Hippocampal formation (tissue), 2 donors: ENCODE data around the gene LSM12.
"Not testable (repeated sequence)": the region's sequence is repeated elsewhere in the genome, so short reads cannot be mapped to it uniquely, and the experiment has no call there.

ENCODE experiments used
- DNase-seq, 2 donors: peaks; one replicate each; lab custom pipeline; 2025; lab: John Stamatoyannopoulos, UW

The LSM12 gene

DNA sequence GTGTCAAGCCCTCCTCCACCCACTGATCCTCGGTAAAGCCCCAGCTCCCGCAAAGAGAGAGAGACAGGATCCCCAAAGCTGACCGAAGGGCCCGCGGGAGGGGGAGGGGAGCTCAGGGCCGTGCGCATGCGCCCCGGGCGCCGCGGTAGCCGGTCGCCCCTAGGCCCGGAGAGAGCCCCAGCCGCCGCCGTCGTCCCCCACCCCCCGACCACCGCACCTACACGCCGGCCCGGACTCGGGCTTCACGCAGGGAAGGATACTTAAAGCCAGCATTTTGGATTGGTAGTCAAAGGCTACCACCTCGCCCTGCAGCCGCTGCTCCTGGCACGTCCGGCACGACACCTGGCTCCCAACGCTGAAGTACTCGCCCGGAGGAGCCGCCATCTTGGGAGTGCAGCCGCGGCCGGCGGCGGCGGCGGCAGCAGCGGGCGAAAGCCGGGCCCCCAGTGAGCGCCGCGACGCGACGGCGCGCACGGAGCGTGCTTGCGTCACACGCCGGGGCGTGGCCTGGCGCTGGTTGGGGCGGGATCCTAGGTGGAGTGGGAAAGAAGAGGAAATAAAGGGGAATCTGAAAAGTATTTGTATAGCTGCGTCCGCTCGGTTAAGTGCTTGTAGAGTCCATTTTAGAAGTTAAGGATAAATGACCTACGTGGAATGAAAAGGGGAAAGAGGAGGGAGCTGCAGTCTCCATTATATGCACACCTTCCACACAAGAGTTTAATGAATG, at the start of gene LSM12:
LSM12 (minus strand) TSS at position 468 of the 727 bp plus-strand sequence; CDS start at position 384, 84 bp downstream.
- peak; percentile 69 to 75 for DNase-seq

DNA sequence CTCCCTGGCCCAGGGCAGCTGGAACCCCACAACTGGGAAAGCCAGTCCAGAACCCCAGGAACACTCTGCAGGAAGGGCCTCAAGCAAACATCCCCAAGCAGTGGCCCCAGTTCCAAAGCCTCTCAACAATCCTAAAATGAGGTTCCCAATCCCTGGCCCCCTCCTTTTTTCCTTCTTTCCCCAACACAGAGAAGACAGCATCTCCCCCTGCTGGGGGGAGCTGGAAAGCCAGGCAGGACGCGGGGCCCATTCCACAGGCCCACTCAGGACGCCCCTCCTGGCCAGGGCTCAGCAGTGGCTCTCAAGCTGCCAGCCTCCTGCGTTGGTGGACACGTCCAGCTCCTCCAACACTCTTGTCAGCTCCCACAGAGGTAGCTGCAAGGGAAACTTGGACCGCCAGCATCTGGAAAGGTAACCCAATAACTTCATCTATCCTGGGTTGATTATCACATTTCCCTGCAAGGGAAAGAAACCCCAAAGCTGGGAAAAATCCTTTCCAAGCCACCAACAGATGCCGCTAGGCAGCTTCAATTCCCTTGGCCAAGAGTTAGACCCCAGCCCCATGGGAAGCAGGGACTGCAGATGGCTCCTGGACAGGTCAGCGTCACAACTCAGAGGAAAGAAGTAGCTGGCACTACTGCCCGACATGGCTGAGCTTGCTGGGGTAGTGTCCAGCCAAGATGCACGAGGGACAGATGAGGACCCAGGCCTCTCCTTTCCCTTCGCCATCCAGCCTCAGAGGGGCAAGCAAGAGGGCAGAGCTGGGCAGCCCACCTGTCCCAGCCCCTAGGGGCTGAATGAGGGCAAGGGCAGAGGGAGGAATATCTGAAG, 49.3 kb upstream of the LSM12 start:
- DNase-seq, result peak in 1 of 2 donors; percentile 37

DNA sequence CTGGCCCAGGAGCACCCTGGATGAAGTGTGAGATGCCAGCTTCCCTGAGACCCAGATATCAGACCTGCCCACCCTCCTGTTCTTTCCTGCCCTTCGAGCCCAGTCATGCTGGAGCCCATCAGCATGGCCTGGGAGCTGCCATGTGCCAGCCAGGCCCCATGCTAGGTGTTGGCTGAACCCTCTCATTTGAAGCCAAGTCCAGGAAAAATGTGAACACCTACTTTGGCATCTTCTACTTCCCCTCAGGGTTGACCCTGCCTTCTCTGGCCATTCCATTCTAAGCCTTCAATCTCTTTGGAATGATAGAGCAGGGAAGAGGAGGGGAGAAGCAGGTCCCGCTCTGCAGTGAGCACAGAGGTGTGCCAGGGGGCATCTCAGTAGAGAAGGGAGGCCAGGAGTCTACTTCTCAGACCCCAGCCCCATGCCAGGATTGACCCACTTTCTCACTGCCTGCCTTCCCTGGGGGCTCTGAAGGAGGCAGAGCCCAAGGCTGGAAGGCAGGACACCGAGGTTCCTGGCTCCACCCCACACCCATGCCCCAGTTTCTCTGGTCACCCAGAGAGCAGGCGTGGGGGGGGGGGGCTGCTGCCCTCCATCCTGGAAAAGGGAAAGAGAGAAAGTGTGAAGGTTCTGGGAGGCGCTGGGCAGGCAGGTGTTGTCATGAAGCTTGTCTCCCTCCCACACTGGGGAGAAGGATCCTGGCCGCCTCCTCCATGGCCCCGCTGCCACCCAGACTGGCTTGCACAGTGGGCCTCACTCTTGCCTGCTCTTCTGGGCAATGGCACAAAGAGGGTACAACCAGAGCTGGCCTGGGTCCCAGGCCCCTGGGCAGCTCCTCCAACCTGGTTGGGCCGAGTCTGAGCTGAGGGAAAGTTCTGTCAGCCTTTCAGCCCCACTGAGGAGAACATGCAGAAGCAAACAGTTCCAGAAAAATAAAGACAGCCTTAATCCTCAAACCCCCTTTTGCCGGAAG, 47.7 kb upstream of the LSM12 start:
- no peak for DNase-seq

DNA sequence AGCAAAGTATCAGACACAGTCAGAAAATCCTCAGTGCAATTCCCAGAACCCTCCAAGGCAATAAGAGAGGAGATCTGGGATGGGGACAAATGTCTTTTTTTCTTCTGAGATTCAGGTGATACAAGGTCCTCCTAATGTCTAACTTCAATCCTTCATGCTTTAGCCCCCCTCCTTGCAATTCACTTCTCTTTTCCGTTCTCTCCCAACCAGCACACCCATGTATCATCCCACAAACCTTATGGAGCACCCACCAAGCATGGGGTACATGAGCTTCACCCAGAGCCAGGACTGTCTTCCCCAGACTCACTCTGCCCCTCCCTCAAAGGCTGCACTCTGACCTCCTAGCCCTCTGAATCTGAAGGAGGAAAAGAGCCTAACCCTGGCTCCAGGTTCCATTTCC, 46.9 kb upstream of the LSM12 start:
- DNase-seq, result no peak

DNA sequence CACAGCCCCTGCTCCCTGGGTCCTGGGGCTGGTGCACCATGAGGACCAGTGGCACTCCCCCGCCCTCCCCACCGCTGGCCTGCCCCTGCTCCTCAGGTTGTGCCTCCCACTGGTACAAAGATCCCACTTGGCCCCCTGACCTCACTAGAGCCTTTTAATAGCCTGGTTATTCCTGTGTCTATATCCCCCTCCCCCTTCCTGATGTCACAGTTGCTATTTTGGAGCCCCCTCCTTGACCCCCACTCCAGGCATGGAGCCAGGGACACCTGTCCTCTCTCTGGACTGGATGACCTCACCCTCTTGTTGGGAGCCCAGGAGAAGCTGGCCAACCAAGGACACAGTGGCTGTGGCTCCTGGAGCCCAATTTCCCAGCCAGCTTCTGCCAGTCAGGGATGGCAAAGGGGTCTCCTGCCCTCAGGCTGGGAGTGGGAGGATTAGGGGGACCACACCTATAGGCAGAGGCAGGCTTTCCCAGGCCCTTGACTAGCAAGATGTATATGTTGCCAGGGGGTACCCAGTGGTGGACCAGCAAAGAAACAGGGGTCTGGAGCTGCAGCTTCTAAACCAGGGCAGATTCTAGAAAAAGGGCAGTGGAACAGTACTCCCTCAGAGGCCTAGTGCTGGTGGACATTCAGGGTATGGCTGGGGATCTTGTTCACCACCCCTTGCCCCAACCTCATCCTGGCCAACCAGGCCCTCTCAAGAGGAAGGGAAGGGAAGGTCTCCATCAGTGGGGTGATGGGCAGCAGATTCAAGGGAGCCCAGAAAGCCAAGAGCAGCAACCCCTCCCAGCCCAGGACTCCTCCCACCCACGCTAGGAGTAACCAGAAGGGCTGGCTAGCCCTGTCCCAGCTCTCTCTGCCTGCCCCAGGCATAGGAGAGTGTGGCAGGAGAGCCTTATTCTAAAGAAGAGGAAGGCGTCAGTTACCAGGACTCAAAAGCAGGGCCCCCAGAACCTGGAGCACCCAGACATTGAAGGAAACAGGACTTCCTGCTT, 46.1 kb upstream of the LSM12 start:
- DNase-seq, result no peak

DNA sequence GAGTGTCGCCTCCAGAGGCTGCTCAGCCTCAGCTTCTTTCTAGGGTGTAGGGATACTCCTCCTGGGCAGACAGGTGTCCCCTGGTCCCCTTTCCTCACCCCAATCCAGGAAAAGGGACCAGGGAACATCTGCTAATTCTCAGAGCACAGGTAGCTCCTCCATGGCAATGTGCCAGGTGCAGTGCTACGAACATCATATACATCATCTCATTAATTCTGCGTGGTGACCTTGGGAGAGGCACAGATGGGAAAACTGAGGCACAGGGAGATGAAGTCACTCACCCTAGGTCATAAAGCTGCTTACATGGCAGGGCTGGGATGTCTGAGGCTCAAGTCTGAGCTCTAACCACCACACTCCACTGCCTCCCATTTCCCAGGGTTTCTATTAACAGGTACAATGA, 45.3 kb upstream of the LSM12 start:
- DNase-seq, result no peak

DNA sequence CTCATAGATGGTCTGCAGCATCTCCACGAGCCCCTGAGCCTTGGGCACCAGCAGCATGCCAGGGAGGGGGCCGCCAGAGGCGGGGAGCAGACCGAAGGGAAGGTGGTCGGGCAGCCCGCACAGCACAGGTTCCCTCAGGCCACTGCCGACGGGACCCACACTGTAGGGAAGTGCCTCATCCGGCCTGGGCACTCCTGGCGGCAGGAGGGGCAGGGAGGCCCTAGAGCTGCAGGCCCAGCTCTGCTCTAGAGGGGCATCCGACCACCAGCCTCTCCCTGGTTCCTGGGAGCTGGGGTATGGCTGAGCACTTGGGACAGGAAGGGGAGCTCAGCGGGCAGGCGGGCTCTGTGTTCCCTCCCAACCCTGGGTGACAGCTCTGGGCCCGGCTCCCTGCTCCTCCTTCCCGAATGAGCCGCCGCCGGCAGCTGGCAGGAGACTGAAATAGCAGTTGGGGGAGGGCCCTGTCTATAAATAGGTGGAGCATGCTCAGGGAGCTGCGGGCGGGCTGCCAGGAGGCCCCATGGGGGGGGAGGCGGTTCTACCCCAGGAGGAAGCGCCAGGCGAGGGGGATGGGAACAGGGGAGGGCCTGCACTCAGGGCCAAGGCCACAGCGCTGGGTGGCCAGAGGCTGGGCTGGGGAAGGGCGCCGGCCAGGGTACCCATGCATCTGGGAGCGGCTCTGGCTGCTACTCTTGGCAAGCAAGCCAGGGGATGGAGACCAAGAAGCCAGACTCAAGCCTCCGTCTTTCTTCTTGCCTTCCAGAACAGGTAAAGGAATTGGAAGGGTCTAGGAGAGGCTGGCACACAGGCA, 44.6 kb upstream of the LSM12 start:
- peak; percentile 95 to 98 for DNase-seq

DNA sequence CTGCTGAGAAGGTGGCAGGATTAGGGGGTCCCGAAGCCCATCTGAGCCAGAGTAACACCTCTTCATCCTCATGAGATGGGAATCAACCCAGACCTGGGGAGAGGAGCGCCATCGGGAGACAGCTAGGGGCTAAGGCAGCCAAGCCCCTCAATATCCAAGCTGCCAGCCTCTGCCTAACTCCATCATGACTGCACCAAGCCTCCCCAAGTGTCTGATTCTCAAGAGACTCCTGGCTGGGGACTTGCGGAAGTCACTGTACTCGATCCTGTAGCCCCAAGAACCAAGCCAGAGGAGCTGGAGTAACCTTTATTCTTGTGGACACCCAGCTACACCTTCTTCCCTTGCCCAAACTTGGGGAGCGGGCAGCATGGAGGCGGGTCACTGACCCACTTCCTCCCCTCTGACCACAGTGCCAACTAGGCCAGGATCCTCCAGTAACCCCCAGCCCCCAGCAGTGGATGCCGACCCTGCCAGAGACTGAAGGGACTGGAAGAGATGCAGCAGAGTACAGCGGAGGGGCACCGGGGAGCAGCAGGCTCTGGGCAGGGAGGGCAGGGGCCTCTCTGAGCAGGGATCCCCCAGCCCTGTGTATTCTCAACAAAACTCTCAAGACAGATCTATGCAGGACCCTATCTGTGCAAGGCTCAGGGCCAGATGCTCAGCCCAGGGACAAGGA, 43.7 kb upstream of the LSM12 start:
- no peak for DNase-seq

DNA sequence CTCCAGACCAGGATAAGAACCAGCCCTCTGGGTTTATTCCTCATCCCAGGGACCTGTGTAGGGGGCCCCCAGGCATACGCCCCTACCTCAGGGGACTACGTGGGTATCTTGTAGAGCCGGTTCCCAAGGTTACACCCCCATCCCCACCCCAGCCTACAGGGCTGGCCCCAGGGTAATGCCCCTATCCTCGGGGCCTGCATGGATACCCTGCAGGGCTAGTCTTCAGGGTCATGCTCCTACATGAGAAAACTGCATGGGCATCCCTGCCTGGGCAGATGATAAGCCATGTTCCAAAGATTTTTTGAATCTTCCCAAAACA, 42.8 kb upstream of the LSM12 start:
- no peak for DNase-seq

DNA sequence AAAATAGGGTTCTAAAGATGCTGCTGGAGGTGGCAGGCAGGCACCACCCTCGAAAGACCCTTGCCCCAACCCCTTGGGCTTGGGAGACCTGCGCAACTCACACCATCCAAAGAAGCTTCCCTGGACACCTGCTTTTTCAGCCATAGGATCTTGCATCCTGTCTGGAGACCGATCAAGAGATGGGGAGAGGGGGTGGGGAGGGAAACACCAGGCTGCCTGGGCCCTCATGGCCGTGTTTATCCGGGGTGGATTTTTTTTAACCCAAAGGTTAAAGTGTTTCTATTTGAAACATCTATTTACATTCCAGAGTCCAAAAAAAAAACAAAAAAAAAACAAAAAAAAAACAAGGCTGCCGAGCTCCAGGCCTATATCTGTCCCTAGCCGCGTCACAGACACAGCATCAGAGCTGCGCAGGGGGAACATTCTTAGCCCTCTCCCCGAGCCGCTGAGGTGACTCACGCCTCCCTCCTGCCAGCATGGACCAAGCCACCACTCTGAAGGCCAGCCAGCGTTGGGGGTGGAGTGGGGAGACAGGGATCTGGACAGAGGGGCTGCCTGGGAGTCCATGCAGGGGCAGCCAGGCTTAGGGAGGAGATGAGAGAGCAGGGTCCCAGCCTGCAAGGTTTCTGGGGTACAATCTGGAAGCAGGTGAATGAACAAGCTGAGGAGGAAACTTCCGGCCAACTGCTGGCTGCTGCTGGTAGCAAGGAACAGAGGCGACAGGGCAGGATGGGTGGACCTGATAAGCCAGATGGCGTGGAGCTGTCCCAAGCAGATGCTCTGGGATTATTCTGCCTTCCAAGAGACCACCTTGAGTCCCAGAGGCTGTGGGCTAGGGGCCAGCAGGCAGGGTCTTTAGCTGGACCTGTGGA, 42.2 kb upstream of the LSM12 start:
- no peak for DNase-seq

DNA sequence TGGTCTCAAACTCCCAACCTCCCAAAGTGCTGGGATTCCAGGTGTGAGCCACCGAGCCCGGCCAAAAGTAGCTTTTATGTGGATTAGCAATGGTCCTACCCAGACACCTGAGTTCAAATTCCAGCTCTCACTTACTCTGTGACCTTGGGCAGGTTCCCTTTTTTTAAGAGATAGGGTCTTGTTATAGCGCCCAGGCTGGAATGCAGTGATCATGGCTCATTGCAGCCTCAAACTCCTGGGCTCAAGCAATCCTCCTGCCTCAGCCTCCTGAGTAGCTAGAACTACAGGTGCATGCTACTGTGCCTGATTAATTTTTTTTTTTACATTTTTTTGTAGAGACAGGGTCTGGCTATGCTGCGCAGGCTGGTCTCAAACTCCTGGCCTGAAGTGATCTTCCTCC, 40.3 kb upstream of the LSM12 start:
- DNase-seq, result no peak

DNA sequence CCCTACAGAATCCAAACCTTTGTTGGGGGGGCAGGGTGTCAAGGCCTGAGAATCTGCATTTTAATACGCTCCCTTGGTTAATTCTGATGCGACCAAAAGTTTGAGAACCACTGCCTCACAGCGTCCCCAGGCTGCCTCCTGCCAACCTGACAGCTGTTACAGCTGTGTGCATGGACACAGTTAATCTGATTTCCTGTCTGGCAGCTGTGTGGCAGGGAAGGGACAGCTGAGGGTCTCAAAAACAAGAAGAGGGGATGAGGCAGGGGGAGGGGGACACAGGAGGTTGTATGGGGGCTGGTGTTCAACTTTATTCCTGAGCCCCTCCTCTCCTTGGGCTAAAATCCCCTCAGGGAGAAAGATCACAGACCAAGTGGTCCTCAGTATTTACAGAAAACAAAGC, 39.5 kb upstream of the LSM12 start:
- DNase-seq, result no peak

DNA sequence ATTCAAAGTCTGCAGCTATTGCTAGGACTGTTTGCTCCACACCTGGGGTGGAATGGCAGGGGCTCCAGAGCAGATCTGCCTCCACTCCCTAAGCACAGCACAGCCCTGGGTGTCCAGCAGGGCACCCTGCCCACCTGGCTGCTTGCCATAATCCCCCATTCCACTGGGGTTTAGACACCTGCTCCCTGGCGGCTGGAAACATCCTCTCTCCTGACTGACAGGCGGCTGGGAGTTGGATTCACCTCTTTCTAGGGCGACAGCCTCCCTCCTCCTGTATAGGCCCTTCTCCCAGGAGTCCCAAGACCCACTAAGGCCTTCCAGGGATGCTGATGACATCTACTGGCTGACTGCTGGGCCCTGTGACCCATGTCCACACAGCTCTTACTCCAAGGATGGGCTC, 39.0 kb upstream of the LSM12 start:
- DNase-seq, result no peak

DNA sequence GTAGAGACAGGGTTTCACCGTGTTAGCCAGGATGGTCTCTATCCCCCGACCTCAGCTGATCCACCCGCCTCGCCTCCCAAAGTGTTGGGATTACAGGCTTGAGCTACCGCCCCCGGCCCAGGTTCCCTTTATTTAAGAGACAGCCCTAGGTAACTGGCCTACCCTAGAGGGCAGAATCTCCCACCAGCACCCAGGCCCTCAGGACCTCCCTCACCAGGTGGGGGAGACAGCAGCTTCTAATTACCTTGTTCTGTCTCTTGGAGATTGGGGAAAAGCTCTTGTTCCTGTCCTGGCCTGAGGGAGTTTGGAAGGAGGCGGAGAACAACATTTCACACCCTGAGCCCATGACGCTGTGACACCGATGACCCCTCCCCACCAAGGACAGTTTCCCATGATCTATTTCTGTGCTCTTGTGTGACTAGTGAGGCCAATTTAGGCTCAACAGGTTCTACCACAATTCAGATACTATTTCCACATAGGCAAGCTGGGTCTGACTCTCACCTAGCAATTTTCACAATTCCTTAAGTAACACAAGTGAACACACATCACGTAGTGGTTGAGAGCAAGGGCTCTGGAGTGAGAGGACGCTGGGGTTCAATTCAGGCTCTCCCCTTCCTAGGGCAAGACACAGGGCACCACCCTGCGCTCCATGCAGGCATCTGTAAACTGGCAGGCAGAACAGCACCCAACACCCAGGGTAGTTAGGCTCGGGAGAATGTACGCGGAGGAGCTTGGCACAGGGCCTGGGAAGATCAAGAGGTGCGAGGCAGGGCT, 36.6 kb upstream of the LSM12 start:
- no peak for DNase-seq

DNA sequence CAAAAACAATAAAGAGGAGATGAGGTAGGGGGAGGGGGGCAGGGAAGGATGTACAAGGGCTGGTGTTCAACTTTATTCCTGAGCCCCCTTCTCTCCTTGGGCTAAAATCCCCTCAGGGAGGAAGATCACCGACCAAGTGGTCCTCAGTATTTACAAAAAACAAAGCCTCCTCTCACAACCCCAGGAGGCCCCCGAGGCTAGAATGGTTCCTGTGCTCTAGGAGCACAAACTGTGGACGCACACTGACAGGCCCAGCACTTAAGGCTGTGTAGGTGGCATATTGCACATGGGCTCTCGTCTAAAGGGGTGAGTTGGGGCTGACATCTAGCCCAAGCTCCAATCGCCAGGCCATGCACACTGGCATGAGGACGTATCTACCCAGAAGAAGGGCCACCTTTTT, 35.4 kb upstream of the LSM12 start:
- DNase-seq, result not testable (repeated sequence)

DNA sequence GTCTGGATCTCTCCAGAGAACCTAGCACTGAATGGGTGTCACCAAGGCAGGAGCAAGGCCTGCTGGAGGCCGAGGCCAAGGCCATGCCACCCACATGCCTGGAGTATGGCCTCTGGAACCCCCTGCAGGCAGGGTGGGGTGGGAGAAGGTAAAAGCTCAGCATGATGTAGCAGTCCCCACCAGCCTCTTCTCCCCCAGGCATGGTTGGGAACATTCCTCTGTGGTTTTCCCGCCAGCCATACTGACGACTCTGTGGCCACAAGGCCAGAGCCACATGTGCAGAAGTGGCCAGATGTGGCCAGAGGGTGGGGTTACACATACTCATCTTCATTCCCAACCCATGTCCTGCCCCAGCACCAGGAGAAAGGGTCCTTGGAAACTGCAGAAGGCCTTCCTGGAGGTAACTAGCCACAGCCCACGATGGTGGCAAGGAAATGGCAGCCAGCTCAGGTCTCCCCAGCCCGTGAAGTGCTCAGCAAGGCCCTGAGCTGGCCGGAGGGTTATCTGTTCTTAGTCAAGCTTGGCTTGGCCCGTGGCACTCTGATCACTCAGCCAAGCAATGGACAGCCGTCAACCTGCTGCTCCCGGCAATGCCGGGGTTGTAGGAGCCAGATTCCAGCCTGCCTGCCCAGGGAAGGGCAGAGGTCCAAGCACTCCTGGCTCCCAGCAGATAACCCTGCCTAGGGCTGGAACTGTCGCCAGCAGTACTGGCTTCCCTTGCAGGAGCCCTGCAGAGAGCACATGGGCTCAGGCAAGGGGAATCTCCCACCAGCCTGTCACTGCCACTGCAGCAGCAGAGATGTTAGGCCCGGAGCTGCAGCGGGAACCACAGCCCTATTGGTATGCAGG, 30.9 kb upstream of the LSM12 start:
- DNase-seq, result no peak
